Stimulated activated CD4-positive, alpha-beta T cell treated with anti-CD3 and anti-CD28 coated beads, Interleukin-4, amount 100 ng/mL, for 48 hours (primary cell): ENCODE results near the gene ZNF555.
A peak's percentile ranks its signal among the peaks of the same experiment; 100 is the strongest.
"Not testable (repeated sequence)": the region's sequence is repeated elsewhere in the genome, so short reads cannot be mapped to it uniquely, and the experiment has no call there.

Source experiments
- DNase-seq, 2 donors: peaks; one replicate each; pipeline ENCODE4 v3.0.0-alpha.2; 2020; ENCODE audit warnings: low read depth in 2 of 2

The ZNF555 gene

GRCh38 chr19:2807379-2808128, 33.7 kb upstream of the ZNF555 start:
- no peak for DNase-seq

DNA sequence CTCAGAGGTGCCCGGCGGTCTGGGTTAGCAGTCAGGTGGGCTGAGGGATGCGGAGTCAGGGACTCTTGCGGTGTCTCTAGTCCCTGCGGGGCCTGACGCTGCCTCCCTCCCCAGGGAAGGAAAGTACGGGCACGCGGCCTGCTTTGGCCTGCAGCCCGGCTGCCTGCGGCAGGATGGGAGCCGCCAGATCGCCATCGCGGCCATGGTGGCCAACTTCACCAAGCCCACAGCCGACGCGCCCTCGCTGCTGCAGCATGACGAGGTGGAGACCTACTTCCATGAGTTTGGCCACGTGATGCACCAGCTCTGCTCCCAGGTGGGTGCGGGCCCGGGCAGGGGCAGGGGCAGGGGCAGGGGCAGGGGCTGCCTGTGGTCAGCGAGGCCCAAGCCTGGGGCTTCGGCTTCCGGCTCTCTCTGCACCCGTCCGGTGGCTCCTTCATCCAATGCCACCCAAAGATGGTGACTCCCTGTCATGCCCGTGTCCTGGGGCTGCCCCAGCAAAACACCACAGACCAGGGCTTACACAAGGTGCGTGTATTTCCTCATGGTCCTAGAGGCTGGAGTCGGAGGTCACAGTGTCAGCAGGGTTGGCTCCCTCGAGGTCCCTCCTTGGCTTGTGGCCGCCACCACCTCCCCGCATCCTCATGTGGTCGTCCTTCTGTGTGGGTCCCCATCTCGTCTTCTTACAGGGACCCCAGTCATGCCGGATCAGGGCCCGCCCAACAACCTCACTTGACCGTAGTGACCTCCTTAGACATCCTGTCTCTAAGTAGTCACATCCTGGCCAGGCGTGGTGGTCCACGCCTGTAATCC, 32.9 kb upstream of the ZNF555 start:
- no peak for DNase-seq

- no peak for DNase-seq
Measured at GRCh38 chr19:2809387-2810140, 31.7 kb upstream of the ZNF555 start.

DNA sequence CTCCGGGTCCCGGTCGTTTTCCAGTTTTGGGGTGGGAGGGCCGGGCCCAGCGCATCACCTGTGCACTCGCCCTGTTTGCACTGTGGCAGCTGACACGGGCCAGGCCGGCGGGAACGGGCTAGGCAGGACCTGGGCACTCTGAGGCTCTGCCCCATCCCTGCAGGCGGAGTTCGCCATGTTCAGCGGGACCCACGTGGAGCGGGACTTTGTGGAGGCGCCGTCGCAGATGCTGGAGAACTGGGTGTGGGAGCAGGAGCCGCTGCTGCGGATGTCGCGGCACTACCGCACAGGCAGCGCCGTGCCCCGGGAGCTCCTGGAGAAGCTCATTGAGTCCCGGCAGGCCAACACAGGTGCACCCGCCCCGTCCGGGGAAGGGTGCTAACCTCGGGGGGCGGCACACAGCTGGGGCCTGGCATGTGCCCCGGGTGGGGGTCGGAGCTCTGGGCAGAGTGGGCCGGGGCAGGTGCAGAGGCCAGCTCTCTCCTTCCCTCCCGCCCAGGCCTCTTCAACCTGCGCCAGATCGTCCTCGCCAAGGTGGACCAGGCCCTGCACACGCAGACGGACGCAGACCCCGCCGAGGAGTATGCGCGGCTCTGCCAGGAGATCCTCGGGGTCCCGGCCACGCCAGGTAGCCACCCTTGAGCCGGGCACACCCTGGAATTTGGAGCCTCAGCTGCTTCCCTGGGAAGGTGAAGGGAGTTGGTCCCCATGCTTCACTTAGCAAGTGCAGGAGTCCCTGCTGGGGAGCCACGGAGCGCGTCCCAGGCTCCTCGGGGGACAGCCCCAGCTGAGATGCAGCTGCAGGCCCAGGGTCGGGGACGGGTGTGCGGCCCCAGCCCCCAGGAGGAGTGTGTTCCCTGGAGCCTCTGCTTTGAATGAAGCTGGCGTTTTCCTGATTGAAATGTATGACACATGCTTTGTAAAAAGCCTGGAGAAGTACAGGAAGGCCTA, 30.9 kb upstream of the ZNF555 start:
- DNase-seq, result no peak

DNA sequence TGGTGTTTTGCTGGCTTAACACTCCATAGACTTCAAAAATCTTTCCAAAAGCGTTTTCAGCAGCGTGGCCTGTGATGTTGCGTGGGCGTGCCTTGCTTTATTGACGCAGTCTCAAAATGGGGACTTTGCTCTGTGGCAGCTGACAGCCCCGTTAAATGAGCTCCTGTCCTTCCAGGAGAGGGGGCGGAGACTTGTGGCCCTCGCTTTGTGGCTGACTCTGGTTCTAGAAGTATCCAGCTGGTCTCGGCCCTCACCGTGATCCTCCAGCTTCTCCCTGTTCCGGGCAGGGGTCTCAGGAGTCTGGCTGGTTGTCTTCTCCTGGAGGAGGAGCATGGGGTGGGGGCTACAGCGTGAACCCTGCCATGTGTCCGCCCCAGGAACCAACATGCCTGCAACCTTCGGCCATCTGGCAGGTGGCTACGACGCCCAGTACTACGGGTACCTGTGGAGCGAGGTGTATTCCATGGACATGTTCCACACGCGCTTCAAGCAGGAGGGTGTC, 30.0 kb upstream of the ZNF555 start:
- DNase-seq, result no peak

DNA sequence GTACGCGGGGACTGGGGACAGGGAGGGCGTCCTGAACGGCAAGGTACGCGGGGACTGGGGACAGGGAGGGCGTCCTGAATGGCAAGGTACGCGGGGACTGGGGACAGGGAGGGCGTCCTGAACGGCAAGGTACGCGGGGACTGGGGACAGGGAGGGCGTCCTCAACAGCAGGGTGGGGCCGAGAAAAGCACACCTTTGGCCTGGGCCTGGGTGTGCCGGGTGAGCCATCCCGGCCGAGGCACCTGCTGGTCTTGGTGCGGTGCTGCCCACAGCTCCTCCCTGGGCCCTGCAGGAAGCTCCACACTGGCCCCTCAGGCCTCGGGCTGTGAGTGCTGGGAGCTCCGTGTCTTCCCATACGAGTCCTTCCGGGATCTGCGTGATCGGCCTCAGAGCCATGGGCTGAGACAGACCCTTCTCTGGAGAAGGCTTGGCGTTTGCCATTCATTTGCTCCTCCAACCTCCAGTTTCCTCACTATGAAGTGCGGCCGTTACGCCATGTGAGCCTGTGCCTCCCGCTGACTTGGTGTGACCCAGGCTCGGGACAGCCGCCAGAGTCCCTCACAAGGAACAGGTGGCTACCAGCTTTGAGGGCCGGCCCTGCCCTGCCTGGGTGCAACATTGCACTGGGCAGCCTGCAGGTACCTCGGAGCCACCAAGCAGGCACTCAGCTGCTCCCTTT, 29.4 kb upstream of the ZNF555 start:
- DNase-seq, result no peak

DNA sequence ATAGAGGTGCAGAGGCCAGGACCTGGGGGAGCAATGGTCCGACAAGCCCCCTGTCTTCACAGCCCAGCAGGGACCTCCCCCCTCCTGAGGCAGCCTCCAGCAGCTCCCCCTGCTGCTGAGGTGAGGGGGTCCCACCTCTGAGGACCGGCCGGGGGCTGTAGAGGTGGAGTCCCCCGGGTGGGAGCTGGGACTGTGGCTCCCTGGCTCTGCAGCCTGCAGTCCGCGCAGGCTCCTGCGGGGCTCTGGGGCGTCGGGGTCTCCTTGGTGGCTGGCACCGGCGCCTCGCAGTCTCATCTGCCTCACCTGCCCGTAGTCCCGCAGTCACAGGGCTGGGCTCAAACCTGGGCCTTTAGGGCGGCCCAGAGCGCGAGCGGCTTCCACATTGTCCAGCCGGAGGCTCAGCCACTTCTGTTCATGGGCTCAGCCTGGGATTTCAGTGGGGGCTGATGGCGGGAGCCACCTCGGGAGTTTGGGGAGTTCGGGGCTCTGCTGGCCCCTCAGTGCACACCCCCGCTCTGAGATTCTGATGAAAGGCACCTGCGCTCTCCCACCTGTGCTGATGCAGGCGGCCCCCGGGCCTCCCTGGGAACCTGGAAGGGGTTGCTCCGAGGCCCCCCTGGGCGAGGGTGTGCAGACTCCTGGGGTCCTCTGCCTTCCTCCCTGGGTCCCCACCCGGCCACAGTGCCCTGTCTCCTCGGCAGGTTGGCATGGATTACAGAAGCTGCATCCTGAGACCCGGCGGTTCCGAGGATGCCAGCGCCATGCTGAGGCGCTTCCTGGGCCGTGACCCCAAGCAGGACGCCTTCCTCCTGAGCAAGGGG, 28.7 kb upstream of the ZNF555 start:
- DNase-seq, result no peak

DNA sequence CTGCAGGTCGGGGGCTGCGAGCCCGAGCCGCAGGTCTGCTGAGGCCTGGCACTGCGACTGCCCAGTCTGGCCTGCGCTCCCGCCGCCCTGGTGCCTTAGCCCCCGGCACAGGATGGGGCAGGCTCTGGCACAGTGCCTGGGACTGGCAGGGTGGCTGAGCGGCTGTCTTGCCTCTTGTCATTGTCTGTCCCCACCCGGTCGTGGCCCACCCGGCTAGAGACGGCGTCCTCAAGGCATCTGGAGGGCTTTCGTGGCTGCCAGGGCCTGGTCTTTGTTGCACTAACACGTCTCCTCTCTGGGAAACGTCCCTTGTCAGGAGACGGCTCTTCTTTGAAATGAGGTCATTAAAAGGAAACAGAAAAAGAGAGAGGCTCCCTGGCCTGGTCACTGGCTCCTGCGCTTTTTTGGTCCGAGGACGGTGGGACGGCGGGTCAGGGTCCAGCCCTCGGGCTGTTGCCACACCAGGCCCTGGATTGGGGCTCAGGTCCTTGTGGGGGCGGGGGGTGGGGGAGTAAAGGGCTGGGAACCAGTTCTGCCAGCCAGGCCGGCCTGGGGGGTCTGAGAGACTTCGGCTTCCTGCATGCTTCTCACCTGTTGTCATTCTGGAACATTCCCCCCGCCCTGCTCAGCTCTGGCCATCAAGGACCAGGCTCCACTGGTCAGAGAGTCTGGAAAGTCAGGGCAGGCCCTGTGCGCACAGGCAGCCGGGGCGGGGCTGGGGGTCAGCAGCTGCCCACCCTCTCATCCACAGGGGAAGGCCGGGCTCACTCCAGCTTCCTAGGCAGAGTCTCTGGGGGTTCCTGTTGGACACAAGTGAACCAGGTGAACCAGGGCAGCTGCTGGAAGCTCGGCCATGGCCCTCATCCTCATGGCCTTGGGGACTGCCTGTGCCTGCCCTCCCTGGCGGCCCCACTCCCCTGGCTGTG, 27.8 kb upstream of the ZNF555 start:
- no peak for DNase-seq

- no peak for DNase-seq
Measured at GRCh38 chr19:2814426-2814825, 26.8 kb upstream of the ZNF555 start.

DNA sequence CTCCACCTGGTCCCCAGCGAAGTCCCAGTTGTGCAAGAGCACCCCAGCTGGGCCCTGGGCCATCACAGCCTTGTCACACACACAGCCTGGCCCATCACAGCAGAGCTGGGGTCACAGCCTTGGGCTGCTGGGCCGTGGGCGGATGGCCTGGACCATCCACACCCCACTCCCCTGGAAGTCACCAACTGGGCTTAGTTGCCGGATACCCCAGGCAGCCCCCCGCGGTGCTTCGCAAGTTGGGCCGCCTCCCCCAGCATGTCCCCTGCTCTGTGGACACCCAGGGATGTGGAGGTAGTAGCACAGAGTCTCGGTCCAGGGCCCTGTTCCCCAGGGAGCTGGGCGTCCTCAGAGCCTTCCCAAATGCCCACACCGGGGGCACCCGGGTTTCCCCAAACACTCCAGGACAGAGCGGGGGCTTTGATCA, 26.1 kb upstream of the ZNF555 start:
- DNase-seq, result no peak

- no peak for DNase-seq
Measured at GRCh38 chr19:2815923-2816322, 25.4 kb upstream of the ZNF555 start.

DNA sequence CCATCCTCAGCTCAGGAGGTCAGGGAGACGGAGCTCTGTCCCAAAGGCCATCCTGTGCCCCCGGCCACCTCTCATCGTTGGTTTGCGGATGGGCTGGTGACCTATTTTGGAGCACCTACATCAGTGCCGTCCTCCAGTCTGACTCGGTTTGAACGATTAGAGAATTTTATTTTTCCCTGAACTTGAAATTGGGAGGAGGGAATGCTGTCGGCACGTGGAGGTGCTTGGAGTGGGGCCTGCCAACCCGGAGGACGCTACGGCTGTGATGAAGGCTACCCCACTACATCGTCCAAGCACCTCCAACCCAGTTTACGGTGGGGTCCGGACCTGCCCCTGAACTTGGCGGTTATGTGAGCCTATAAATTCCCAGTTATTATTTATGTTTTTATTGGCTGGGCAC, 24.6 kb upstream of the ZNF555 start:
- no peak for DNase-seq

GRCh38 chr19:2817237-2817829, 23.9 kb upstream of the ZNF555 start:
- DNase-seq, result not testable (repeated sequence)

GRCh38 chr19:2819540-2820111, 21.6 kb upstream of the ZNF555 start, which contains the start of gene ZNF554:
Gene ZNF554, plus strand, starts transcription at chr19:2819868. Its CDS starts 204 bp downstream, at chr19:2820072.
- peak; percentile 96 to 98 for DNase-seq

- no peak for DNase-seq
Measured at GRCh38 chr19:2820112-2820702, 21.1 kb upstream of the ZNF555 start.

- no peak for DNase-seq
Measured at GRCh38 chr19:2822846-2823245, 18.4 kb upstream of the ZNF555 start.

DNA sequence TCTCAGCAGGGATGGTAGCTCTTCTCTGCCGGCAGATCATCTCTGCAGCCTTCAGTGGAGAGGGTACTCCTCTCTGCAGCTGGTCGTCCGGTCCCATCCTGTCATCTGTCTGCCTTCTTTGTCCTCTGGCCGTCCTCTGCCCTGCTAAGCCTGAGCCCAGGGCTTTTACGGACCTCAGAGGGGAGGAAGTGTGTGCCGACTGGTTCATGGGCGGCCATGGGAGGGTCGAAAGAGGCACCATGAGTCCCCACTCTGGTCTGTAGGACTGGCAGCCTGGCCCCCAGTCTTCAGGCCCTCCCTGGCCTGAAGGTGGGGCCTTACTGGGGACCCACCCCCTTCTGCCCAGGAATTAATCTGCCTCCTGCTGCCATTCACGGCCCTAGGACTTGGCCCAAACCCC, 17.6 kb upstream of the ZNF555 start:
- no peak for DNase-seq
